ENCODE results near the gene RBM10.

RBM10 gene

DNA sequence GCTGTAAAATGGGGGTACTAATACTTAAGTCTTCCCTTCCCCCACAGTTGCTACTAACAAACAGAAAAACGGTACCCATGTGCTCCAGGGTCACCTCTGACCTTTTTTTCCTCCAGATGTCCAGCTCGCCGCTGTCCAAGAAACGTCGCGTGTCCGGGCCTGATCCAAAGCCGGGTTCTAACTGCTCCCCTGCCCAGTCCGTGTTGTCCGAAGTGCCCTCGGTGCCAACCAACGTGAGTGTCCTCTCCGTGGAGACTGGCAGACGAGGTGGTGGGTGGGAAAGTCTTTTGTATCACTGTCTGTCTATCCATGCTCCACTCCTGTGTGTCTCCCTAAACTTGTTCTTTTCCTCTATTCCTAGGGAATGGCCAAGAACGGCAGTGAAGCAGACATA, 53.7 kb downstream of the RBM10 start:
- no peak for DNase-seq (ENCODE audit: low read depth)

DNA sequence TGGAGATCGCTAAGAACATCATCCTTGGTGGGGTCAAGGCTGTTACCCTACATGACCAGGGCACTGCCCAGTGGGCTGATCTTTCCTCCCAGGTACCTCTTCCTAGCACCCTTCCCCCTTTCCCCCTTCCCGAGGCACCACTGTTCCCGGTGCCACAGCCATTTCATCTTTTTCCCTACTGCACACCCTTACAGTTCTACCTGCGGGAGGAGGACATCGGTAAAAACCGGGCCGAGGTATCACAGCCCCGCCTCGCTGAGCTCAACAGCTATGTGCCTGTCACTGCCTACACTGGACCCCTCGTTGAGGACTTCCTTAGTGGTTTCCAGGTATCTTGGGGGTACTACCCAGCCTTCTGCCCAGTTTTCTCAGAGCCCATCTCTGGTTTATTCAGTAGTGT, 54.3 kb downstream of the RBM10 start:
- DNase-seq (ENCODE audit: low read depth), result no peak

DNA sequence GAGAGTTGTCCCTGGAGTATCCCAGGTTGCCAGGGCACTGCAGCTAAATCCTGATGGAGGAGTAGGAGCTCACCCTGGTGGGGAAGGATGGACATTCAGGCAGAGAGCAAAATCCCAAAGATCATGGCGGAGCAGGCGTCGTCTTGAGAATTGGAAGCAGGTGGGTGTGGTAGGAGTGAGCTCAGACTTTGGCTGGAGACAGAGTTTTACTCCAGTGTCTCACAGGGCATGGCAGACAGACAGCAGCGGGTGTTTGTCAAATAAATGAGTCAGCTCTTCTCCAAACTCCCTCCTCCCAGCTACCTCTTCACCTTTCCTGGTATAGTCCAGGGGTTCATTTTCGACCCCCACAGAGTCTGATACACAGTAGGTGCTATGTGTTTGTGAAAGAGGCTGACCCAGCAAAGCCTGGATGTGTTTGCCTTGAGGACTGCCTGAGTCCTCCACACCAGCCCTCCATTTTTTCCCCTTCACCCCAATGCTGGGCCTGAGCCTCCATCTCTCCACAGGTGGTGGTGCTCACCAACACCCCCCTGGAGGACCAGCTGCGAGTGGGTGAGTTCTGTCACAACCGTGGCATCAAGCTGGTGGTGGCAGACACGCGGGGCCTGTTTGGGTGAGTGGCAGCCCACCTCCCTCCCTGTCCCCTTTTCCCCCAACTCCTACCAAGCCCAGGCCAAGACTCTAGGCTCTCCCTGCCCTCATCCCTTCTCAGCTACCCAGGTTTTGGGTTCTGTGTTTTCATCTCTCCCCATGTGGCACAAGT, 55.5 kb downstream of the RBM10 start:
- no peak for DNase-seq (ENCODE audit: low read depth)

DNA sequence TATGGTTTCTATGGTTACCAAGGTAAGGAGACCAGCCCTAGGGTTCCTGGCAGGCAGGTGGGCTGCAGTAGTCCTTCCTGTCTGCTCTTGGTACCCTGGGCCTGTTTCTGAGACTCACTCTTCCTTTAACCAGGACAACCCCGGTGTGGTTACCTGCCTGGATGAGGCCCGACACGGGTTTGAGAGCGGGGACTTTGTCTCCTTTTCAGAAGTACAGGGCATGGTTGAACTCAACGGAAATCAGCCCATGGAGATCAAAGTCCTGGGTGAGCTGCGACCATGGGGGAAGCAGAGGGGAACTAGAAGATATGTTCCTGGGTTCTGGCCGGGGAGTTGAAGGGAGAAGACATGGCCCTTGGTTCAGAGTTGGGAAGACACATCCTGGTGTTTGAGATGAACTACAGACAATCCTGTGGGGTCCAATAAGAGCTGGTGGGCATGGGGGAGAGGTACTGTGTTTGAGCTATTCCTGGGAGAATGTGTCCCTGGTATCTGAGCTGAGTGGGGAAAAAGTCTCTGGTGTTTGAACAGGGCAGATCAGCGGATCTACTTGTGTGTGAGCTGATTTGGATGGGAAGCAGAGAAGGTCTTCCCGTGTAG, 56.4 kb downstream of the RBM10 start:
- no peak for DNase-seq (ENCODE audit: low read depth)

DNA sequence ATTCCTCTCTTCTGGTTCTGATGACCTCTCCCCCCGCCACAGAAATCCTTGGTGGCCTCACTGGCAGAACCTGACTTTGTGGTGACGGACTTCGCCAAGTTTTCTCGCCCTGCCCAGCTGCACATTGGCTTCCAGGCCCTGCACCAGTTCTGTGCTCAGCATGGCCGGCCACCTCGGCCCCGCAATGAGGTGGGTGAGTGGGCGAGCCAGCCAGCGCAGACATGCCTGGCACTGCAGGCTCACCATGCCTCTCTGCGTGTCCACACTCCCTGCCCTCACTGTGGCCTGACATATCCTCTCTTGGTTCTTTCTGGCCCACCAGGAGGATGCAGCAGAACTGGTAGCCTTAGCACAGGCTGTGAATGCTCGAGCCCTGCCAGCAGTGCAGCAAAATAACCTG, 57.3 kb downstream of the RBM10 start:
- DNase-seq (ENCODE audit: low read depth), result no peak

DNA sequence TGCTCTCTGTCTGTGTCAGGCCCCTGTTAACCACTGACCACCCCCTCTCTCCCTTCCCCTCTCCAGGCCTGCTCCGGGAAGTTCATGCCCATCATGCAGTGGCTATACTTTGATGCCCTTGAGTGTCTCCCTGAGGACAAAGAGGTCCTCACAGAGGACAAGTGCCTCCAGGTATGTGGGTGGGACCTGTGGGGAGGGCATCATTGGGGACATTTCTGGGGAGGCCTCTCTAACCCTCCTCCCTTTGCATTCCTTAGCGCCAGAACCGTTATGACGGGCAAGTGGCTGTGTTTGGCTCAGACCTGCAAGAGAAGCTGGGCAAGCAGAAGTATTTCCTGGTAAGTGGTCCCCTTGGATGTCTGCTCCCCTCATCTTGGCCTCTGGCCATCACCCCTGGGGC, 57.9 kb downstream of the RBM10 start:
- DNase-seq (ENCODE audit: low read depth), result no peak

DNA sequence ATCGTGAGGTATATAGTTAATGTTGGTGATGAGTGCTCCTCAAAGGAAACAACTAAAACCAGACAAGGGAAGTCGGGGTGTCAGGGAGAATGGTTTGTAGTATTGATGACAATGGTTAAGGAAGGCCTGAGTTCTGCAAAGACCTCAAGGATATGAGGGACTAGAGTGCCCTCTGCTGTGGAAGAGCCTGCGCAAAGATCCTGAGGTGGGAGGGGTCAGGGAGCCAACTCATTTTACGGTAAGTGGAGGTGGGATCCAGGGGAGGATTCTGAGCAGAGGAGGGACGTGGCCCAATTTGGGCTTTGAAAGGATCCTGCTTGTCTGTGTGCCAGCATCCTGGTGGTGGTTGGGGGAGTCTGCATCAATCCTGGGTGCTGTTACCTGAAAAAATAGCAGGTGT, 59.9 kb downstream of the RBM10 start:
- DNase-seq (ENCODE audit: low read depth), result no peak

DNA sequence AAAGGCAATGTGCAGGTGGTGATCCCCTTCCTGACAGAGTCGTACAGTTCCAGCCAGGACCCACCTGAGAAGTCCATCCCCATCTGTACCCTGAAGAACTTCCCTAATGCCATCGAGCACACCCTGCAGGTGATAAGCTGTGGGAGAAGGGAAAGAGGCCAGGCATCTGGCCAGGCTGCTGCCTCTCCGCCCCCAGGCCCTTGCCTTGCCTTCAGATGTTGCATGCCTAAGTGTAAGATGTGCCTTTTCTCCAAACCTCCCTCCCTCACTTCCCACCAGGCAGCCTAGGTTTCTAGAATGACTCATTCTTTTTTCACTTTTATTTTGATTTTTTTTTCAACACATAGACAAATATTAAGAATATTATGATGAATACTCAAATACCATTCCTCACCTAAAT, 61.3 kb downstream of the RBM10 start:
- no peak for DNase-seq (ENCODE audit: low read depth)

DNA sequence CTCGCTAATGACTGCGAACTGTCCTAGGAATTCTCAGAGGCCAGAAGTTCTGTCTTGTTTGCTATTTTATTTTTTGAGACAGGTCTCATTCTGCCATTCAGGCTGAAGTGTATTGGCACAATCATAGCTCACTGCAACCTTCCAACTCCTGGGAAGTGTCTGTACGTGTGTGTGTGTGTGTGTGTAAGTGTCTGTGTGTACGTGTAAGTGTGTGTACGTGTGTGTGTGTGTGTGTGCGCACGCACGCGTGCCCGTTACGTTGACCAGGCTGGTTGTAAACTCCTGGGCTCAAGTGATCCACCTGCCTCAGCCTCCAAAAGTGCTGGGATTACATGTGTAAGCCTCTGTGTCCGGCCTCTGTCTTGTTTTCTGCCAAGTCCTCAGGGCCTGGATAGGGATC, 63.1 kb downstream of the RBM10 start:
- DNase-seq (ENCODE audit: low read depth), result no peak

DNA sequence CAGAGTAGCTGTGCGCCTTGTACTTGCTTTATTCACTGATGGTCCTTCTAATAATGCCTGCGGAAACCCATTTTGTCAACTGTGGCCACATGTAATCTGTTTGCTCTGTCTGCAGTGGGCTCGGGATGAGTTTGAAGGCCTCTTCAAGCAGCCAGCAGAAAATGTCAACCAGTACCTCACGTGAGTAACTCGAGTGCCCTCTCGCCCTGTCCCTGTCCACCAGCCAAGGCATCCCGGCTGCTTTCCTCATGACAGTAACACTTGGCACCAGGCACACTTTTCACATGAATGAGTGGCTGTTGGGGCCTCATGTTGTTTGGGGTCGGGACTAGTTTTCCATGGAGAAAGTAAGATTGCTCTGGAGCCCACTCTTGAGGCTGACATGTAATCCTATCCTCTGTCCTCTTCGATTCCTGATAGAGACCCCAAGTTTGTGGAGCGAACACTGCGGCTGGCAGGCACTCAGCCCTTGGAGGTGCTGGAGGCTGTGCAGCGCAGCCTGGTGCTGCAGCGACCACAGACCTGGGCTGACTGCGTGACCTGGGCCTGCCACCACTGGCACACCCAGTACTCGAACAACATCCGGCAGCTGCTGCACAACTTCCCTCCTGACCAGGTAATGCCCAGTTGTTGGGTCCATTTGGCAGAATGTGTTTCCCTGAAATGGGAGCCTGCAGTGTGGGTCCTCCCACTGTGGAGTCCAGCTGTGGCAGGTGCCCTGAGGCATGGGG, 64.7 kb downstream of the RBM10 start:
- no peak for DNase-seq (ENCODE audit: low read depth)

DNA sequence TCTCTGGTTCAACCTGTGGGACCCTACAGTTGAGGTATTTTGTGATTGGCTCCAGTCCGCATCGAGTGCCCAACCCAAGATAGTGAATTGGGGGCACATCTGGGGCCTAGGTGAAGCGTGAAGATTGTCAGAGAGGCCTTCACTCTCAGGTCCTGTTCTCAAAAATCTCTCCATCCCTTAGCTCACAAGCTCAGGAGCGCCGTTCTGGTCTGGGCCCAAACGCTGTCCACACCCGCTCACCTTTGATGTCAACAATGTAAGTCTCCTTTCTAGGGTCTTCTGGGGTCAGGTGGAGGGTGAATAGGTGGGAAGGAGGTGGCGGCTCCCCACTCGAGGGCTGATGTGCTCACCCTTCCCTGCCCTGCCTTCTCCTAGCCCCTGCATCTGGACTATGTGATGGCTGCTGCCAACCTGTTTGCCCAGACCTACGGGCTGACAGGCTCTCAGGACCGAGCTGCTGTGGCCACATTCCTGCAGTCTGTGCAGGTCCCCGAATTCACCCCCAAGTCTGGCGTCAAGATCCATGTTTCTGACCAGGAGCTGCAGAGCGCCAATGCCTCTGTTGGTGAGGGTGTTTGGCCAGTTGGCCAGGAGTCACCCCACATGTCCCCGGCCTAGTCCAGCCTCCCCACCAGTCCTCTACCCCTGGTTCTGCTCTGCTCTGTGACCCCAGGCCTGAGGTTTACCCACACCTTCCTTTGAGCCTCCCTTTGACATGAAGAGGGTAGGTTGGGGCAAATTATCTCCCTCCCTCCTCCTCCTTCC, 65.8 kb downstream of the RBM10 start:
- no peak for DNase-seq (ENCODE audit: low read depth)

DNA sequence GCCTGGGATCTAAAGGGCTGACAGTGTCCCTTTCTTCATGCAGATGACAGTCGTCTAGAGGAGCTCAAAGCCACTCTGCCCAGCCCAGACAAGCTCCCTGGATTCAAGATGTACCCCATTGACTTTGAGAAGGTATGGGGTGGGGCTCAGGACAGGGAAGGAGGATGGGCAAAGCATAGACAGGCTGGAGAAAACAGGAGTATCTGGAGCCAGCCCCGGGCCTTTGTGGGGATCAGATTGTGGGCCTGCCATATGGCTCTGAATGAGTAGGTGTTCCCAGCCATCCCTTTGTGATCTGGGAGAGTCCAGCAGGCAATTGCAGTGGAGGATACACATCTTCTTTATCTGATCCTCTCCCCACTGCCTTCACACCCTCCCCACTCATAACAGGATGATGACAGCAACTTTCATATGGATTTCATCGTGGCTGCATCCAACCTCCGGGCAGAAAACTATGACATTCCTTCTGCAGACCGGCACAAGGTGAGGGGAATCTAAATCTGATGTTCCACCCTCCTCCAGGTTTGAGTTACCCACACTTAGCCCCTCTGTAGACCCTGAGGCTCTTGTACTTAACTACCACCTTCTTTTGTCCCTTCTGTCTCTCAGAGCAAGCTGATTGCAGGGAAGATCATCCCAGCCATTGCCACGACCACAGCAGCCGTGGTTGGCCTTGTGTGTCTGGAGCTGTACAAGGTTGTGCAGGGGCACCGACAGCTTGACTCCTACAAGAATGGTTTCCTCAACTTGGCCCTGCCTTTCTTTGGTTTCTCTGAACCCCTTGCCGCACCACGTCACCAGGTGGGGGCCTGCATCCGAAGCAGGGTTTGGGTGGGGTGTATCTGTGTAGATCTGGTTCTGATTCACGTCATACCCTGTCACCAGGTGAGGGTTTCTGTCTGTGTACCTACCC, 67.6 kb downstream of the RBM10 start:
- DNase-seq (ENCODE audit: low read depth), result no peak

DNA sequence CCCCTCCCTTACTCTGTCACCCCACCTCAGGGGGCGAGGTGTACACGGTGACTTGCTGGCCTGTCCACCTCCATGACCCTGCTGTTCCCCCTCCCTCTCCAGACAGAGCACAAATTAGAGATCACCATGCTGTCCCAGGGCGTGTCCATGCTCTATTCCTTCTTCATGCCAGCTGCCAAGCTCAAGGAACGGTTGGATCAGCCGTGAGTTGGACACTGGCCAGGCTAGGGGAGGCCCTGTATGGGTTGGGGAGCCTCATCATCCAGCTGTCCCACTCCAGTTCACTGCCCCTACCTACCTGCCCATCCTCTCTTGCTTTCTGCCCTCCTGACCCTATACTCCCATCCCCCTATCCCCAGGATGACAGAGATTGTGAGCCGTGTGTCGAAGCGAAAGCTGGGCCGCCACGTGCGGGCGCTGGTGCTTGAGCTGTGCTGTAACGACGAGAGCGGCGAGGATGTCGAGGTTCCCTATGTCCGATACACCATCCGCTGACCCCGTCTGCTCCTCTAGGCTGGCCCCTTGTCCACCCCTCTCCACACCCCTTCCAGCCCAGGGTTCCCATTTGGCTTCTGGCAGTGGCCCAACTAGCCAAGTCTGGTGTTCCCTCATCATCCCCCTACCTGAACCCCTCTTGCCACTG, 69.5 kb downstream of the RBM10 start:
- no peak for DNase-seq (ENCODE audit: low read depth)

DNA sequence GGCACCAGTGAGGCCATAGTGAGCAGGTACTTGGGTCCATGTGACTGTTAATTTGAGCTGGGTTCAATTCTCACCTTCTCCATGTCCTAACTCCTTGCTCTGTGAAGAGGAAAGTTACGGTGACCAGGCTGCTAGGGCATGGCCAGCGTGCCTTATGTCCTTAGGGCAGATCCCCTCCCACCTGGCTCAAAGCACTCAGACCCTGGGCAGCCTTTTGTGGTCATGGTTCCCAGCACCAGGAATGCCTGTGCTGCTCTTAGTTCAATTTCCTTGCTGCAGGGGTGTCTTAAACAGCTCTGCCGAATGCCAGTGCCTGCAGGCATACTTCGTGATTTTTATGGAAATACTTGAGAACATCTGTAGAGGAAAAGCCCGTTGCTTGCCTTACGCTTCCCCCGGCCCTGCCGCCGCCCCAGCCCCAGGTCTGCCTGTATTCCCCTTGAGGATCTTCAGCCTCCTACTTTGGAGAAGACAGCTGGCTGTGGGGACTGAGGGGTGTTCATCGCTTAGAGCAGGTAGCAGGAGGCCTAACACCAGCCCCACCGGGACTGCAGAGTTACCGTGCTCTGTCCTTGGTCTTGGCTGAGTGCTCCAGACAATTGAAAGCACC, 70.4 kb downstream of the RBM10 start:
- DNase-seq (ENCODE audit: low read depth), result no peak

DNA sequence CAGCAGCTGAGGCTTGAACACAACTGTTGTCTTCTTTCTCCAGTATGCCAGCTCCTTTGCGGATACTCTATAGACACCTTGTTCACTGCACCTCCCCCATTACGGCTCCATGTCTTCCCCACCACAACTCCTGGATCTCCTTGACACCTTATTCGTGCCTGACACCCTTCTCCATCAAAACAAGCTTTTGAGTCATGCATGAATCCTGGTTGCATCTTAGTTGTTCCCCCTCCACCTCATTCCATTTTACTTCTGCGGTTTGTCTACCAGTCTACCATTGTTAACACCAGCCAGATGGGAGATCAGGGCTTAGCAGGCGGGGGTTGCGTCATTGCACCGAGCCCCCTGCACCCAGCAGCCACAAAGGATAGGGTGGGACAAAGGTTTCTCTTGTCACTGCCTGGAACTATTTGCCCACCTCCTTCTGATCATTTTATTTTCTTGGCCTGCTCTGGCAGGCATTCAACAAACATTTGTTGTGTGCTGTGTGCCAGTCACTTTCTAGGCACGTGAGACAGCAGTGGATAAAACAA, 71.4 kb downstream of the RBM10 start:
- no peak for DNase-seq (ENCODE audit: low read depth)

DNA sequence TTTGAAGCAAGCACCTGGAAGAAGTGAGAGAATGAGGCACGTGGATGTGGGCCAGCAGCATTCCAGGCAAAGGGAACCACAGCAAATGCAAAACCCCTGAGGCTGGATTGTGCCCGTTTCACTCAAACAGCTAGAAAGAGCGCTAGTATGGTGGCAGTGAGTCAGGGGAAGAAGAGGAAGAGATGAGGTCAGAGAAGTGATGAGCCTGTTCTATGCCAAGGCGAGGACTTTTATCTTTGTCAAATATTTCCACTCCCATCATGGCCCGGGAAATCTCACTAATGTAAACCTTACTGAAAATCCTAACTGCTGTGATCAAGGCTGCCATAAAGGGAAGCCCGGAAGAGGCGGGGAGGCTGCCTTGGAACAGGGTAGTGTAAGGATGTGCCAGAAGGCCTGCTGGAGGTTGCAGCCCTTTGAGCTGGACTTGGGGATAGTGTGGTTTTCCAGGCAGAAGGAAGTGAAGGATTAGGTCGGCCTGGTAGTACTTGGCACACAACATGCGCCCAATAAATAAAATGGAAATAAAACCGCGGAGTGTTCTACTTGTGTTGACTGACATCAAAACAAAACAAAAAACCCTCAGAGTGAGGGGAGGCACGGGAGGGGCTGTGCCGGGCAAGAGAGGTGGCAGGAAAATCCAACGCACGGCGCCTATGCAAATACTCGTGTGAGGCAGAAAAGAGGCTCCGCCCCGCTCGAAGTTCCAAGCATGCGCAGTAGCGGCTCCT, 72.3 kb downstream of the RBM10 start:
- no peak for DNase-seq (ENCODE audit: low read depth)

DNA sequence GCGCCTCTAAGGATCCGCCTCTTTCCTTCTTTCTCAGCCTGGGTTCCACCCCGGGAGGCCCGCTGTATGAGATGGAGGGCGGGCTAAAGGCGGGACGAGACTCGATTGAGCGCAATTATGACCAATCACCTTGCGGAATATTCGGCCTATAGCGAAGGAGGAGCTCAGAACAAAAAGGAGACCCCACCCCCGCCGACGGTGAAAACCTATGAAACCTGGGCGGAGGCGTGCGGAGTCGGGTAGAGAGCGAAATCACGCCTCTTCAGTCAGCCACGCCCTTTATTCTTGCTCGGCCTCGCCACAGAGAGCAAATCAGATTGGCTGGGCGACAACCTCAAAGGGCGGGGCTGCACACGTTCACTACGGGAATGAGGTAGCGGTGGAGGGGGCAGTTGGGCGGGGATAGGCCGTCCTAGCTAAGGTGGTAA, 72.8 kb downstream of the RBM10 start:
- peak; percentile 91 for DNase-seq (ENCODE audit: low read depth)

DNA sequence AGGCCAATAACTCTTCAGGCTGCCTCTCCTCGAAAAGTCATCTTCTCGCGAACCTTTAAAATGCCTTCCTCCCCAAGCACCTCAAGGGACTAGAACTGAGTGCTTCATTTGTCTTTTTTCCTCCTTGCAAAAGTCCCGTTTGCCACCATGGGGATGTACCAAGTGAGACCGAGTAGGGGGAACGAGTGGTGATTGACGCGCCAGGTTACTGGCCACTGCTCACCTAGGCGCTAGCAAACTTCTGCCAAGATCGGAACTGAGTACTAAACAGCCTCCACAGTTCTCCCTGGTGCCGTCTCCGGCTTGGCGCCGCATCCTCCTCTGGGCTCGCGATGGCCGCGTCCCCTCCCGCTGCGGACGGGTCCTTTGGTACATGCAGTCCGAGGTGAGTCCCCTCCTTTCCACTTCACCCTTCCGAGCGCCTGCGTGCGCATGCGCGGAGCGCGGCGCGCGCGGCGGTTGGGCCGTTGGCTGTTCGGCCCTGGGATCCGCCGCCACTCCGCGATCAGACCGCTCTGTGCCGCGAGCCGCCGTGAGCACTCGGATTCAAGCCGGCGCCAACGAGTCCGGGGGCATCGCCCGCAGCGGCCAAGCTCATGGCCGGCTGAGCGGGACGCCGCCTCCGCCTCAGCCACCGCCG, 73.4 kb downstream of the RBM10 start, which contains the start of gene CDK16:
TSS of gene CDK16 (plus strand) at position 402 of the 640 bp plus-strand sequence. CDS start 4,877 bp downstream, outside the sequence.
- no peak for DNase-seq (ENCODE audit: low read depth)
